Smooth muscle cell (in vitro differentiated cells): ENCODE results near the gene ZNF57. TPM values are rescaled to one million over a fixed set of nuclear protein-coding genes. Genes with fewer than 3 reads are reported as not detected.
A peak's percentile ranks its signal among the peaks of the same experiment; 100 is the strongest.

Experiments
- DNase-seq: peaks from one replicate; lab custom pipeline; 2025; ENCODE audit not compliant: unreplicated experiment; lab: John Stamatoyannopoulos, UW
- H2AFZ ChIP-seq: fragments of 200-600 bp; sonication (generic); 2 replicates; pipeline ENCODE4 v1.6.0; 2016; ENCODE audit warnings: antibody characterized with exemption, low read depth, mild to moderate bottlenecking
- H3F3A ChIP-seq: fragments of 200-600 bp; sonication (generic); 2 replicates; pipeline ENCODE4 v1.6.0; 2017; ENCODE audit warnings: antibody characterized with exemption, low read depth
- H3K27ac ChIP-seq: fragments of 200-600 bp; sonication (generic); 2 replicates; pipeline ENCODE4 v1.5.1; 2016; ENCODE audit warnings: low read depth, mild to moderate bottlenecking
- H3K27me3 ChIP-seq: fragments of 200-600 bp; sonication (generic); 2 replicates; pipeline ENCODE4 v1.6.1; 2016; ENCODE audit warnings: low read depth, mild to moderate bottlenecking
- H3K36me3 ChIP-seq: fragments of 200-600 bp; sonication (generic); 2 replicates; pipeline ENCODE4 v1.5.1; 2016; ENCODE audit warnings: low read depth
- H3K4me1 ChIP-seq: fragments of 200-600 bp; sonication (generic); 2 replicates; pipeline ENCODE4 v1.5.1; 2016; ENCODE audit warnings: low read depth
- H3K4me2 ChIP-seq: fragments of 200-600 bp; sonication (generic); 2 replicates; pipeline ENCODE4 v1.6.0; 2016; ENCODE audit warnings: mild to moderate bottlenecking
- H3K4me3 ChIP-seq: fragments of 200-600 bp; sonication (generic); 2 replicates; pipeline ENCODE4 v1.5.1; 2016; ENCODE audit warnings: mild to moderate bottlenecking
- H3K79me2 ChIP-seq: fragments of 200-600 bp; sonication (generic); 2 replicates; pipeline ENCODE4 v1.6.0; 2016; ENCODE audit warnings: low read depth, mild to moderate bottlenecking
- H3K9ac ChIP-seq: fragments of 200-600 bp; sonication (generic); 2 replicates; pipeline ENCODE4 v1.6.0; 2016; ENCODE audit warnings: low read depth
- H3K9me3 ChIP-seq: fragments of 200-600 bp; sonication (generic); replicated peaks from 2 replicates; pipeline ENCODE4 v1.5.1; 2016; ENCODE audit warnings: low read depth
- H4K20me1 ChIP-seq: fragments of 200-600 bp; sonication (generic); 2 replicates; pipeline ENCODE4 v1.6.0; 2016; ENCODE audit warnings: low read depth
- WGBS: methylation state at CpG from one replicate; pipeline ENCODE4 v1.1.7; 2016; ENCODE audit warnings: low lambda C conversion rate; 5-methylcytosine and 5-hydroxymethylcytosine counted together
- polyA plus RNA-seq: library from polyadenylated mRNA; unstranded; fragments of >200 nt; fragmentation: Nextera tagmentation; extraction: Ambion mirVana; gene quantifications from 2 replicates; pipeline ENCODE4 v1.2.1, GENCODE V29; 2016
- total RNA-seq: library from RNA; depleted of rRNA; stranded (reverse); fragments of >200 nt; gene quantifications from 2 replicates; pipeline ENCODE4 v1.2.3, GENCODE V29; 2014
- TF ChIP-seq, protein P1 (sequence below): fragments of 200-600 bp; sonication (generic); IDR thresholded peaks from 2 replicates; pipeline ENCODE4 v1.5.1; 2017; ENCODE audit warnings: borderline replicate concordance, mild to moderate bottlenecking, antibody characterized with exemption; ENCODE audit not compliant: insufficient read depth, poor library complexity, severe bottlenecking

The ZNF57 gene
- total and polyA plus RNA-seq, 2 experiments from 2014 or later: 0.40 to 1.2 TPM

- Histone ChIP-seq H3K9me3 (no peaks in the 10 kb centered on the region), H3K79me2 (peaks cover 15% of the 10 kb centered on the region), H3K27ac (peak overlapping the region; percentile 81), H3K4me3 (peak overlapping the region; percentile 74), H4K20me1 (no peaks in the 10 kb centered on the region), H3K4me2 (peak overlapping the region; percentile 100), H3K4me1 (peaks cover 6% of the 10 kb centered on the region), H3K27me3 (no peaks in the 10 kb centered on the region), H3K9ac (peak overlapping the region; percentile 91), H3F3A (peaks cover 5% of the 10 kb centered on the region), H3K36me3 (no peaks in the 10 kb centered on the region), H2AFZ (peak overlapping the region; percentile 25)
- DNase-seq: no peak
- TF ChIP-seq, protein P1, sequence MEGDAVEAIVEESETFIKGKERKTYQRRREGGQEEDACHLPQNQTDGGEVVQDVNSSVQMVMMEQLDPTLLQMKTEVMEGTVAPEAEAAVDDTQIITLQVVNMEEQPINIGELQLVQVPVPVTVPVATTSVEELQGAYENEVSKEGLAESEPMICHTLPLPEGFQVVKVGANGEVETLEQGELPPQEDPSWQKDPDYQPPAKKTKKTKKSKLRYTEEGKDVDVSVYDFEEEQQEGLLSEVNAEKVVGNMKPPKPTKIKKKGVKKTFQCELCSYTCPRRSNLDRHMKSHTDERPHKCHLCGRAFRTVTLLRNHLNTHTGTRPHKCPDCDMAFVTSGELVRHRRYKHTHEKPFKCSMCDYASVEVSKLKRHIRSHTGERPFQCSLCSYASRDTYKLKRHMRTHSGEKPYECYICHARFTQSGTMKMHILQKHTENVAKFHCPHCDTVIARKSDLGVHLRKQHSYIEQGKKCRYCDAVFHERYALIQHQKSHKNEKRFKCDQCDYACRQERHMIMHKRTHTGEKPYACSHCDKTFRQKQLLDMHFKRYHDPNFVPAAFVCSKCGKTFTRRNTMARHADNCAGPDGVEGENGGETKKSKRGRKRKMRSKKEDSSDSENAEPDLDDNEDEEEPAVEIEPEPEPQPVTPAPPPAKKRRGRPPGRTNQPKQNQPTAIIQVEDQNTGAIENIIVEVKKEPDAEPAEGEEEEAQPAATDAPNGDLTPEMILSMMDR: no peak
- 5% methylated on average over 11 of the region's 11 CpGs for whole genome bisulfite sequencing
These were observed 49.2 kb downstream of the ZNF57 start for GRCh38 chr19:2949939-2950285.

DNA sequence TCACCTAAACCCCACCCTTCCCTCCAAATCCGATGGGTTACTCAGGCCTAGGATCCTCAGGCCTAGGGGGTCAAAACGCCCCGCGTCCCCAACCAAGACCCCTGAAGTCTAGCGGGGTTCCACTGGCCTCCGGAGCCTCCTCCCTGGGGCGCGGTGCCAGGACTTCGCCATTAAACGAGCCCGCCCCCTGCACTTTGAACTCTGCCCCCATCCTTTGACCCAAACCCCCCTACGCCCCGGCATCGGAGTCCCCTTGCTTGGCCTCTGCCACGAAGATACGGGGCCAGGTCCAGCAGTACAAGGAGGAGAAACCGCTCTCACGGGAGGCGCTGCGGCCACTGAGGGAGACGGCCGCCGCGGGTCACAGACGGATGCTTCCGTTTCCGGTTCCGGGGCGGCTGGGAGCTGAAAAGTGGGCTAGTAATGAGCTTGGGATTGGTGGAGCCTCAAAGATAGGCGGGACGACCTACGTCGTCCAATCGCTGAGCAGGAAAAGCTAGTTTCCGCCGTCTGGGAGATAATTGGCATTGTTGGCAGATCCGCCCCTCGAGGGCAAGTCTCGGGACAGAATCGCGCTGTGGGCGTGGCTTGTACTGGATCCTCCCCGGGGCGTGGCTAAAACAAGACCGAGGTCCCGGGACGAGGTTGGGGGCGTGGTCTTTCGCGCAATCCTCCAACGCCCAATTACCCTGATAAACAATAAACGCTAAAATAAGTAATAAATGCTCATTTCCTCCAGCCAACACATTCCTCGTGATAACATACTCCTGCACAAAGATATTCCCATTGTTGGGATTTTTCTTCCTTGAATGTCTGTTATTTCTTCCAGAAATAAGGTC, 49.8 kb downstream of the ZNF57 start:
- H3K9me3 ChIP-seq: no peaks in the 10 kb centered on the region
- WGBS: 1% methylated on average over 53 of the region's 53 CpGs
- H3K79me2 ChIP-seq: peaks cover 15% of the 10 kb centered on the region
- H4K20me1 ChIP-seq: no peaks in the 10 kb centered on the region
- H2AFZ ChIP-seq: peak overlapping the region; percentile 25
- H3K9ac ChIP-seq: peak overlapping the region; percentile 91
- peaks cover 5% of the 10 kb centered on the region for H3F3A ChIP-seq
- peak overlapping the region; percentile 74 for H3K4me3 ChIP-seq
- no peaks in the 10 kb centered on the region for H3K27me3 ChIP-seq
- H3K27ac ChIP-seq: peak overlapping the region; percentile 81
- peaks cover 6% of the 10 kb centered on the region for H3K4me1 ChIP-seq
- peak; percentile 97 for DNase-seq
- TF ChIP-seq, protein P1: no peak
- H3K4me2 ChIP-seq: peak overlapping the region; percentile 100
- no peaks in the 10 kb centered on the region for H3K36me3 ChIP-seq

GRCh38 chr19:2952953-2953481, 52.3 kb downstream of the ZNF57 start:
- peaks cover 6% of the 10 kb centered on the region for H3K4me1 ChIP-seq
- no peak overlapping the region for H3K4me3 ChIP-seq
- no peak for DNase-seq
- H3K9me3 ChIP-seq: no peaks in the 10 kb centered on the region
- no peaks in the 10 kb centered on the region for H4K20me1 ChIP-seq
- no peak overlapping the region for H3K9ac ChIP-seq
- H3K27ac ChIP-seq: no peak overlapping the region
- peaks cover 5% of the 10 kb centered on the region for H3F3A ChIP-seq
- peaks cover 15% of the 10 kb centered on the region for H3K79me2 ChIP-seq
- H3K4me2 ChIP-seq: no peak overlapping the region
- H3K36me3 ChIP-seq: no peaks in the 10 kb centered on the region
- no peak overlapping the region for H2AFZ ChIP-seq
- TF ChIP-seq, protein P1: no peak
- 59% methylated on average over 9 of the region's 9 CpGs for WGBS
- no peaks in the 10 kb centered on the region for H3K27me3 ChIP-seq
